Cardiac muscle cell (in vitro differentiated cells and primary cell): ENCODE results near the gene CBX7. TPM values are rescaled to one million over a fixed set of nuclear protein-coding genes. Genes with fewer than 3 reads are reported as not detected.

ENCODE experiments used
- DNase-seq, 2 donors: peaks; one replicate each; pipeline versions ENCODE4 v3.0.0 to v3.0.0-alpha.2; 2010 to 2017; ENCODE audit warnings: low read depth in 1 of 2, low spot score in 1 of 2
- H3K27ac ChIP-seq: fragments of 200-600 bp; sonication (generic); 2 replicates; pipeline ENCODE4 v1.5.1; 2016
- H3K27me3 ChIP-seq: fragments of 200-600 bp; sonication (generic); 2 replicates; pipeline ENCODE4 v1.6.0; 2016; ENCODE audit warnings: control low read depth
- H3K36me3 ChIP-seq: fragments of 200-600 bp; sonication (generic); 2 replicates; pipeline ENCODE4 v1.5.1; 2016; ENCODE audit warnings: control low read depth
- H3K4me1 ChIP-seq: fragments of 200-600 bp; sonication (generic); 2 replicates; pipeline ENCODE4 v1.8.1; 2017; ENCODE audit warnings: low read depth, mild to moderate bottlenecking, mixed run types
- H3K4me3 ChIP-seq: fragments of 200-600 bp; sonication (generic); 2 replicates; pipeline ENCODE4 v1.5.1; 2016; ENCODE audit warnings: mild to moderate bottlenecking
- H3K9me3 ChIP-seq: fragments of 200-600 bp; sonication (generic); 2 replicates; pipeline ENCODE4 v1.5.1; 2017; ENCODE audit warnings: low read depth, mild to moderate bottlenecking, control low read depth
- polyA plus RNA-seq: library from polyadenylated mRNA; unstranded; fragments of >200 nt; fragmentation: Nextera tagmentation; extraction: Ambion mirVana; gene quantifications from 2 replicates; pipeline ENCODE4 v1.2.1, GENCODE V29; 2016
- total RNA-seq: library from RNA; depleted of rRNA; stranded (reverse); fragments of >200 nt; gene quantifications from 2 replicates; pipeline ENCODE4 v1.2.3, GENCODE V29; 2016
- TF ChIP-seq, protein P1 (sequence below): IDR thresholded peaks from 2 replicates; pipeline ENCODE4 v1.5.1; 2012; ENCODE audit warnings: low read depth, mild to moderate bottlenecking, low read length

CBX7 gene
- total and polyA plus RNA-seq, 2 experiments from 2014 or later: 10.2 to 31.3 TPM

DNA sequence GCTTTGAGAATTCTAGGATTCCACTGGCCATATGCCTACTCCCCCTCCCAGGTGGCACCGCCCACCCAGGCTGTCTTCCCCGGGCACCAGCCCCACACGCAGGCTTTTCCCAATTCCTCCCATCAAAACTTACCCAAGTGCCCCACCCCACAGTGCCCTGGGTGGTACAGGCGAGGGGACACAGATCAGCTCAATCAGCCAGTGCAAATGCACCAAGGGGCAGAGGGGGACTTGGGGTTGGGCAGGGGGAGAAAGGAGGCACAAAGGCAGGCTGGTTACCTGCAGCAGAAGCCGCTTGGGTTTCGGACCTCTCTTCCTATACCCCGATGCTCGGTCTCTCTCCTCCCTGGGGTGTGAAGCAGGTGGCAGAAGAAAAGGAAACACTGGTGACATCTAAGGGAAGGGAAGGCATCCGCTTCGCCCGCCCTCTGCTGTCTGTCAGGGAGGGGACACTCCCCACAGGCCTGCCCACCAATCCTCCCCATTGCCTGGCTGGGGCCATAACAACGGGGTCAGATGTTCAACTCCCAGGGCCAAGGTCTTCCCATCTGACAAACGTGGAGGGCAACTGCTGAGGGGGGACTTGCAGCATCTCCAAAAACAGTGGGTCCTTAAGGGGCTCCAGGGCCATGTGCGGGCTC is 14.0 kb downstream of the CBX7 start:
- H3K27ac ChIP-seq: no peak overlapping the region
- no peak for DNase-seq
- H3K4me3 ChIP-seq: no peak overlapping the region

GRCh38 chr22:39136317-39136716 is 16.2 kb downstream of the CBX7 start:
- H3K4me1 ChIP-seq: peaks cover 1% of the 10 kb centered on the region
- no peak overlapping the region for H3K27ac ChIP-seq
- DNase-seq: no peak
- no peaks in the 10 kb centered on the region for H3K27me3 ChIP-seq
- no peaks in the 10 kb centered on the region for H3K9me3 ChIP-seq
- no peak overlapping the region for H3K4me3 ChIP-seq
- no peaks in the 10 kb centered on the region for H3K36me3 ChIP-seq
- TF ChIP-seq, protein P1, sequence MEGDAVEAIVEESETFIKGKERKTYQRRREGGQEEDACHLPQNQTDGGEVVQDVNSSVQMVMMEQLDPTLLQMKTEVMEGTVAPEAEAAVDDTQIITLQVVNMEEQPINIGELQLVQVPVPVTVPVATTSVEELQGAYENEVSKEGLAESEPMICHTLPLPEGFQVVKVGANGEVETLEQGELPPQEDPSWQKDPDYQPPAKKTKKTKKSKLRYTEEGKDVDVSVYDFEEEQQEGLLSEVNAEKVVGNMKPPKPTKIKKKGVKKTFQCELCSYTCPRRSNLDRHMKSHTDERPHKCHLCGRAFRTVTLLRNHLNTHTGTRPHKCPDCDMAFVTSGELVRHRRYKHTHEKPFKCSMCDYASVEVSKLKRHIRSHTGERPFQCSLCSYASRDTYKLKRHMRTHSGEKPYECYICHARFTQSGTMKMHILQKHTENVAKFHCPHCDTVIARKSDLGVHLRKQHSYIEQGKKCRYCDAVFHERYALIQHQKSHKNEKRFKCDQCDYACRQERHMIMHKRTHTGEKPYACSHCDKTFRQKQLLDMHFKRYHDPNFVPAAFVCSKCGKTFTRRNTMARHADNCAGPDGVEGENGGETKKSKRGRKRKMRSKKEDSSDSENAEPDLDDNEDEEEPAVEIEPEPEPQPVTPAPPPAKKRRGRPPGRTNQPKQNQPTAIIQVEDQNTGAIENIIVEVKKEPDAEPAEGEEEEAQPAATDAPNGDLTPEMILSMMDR: no peak

More for the DNA sequence above, 14.0 kb downstream of the CBX7 start:
- H3K36me3 ChIP-seq: no peaks in the 10 kb centered on the region
- no peaks in the 10 kb centered on the region for H3K27me3 ChIP-seq
- H3K9me3 ChIP-seq: no peaks in the 10 kb centered on the region
- TF ChIP-seq, protein P1: no peak
- peaks cover 4% of the 10 kb centered on the region for H3K4me1 ChIP-seq

GRCh38 chr22:39135092-39135896 is 17.2 kb downstream of the CBX7 start:
- peaks cover 12% of the 10 kb centered on the region for H3K4me1 ChIP-seq
- no peak overlapping the region for H3K27ac ChIP-seq
- TF ChIP-seq, protein P1: peak; percentile 63
- H3K36me3 ChIP-seq: no peaks in the 10 kb centered on the region
- H3K4me3 ChIP-seq: no peak overlapping the region
- no peaks in the 10 kb centered on the region for H3K27me3 ChIP-seq
- no peaks in the 10 kb centered on the region for H3K9me3 ChIP-seq
- peak; percentile 48 to 72 for DNase-seq

DNA sequence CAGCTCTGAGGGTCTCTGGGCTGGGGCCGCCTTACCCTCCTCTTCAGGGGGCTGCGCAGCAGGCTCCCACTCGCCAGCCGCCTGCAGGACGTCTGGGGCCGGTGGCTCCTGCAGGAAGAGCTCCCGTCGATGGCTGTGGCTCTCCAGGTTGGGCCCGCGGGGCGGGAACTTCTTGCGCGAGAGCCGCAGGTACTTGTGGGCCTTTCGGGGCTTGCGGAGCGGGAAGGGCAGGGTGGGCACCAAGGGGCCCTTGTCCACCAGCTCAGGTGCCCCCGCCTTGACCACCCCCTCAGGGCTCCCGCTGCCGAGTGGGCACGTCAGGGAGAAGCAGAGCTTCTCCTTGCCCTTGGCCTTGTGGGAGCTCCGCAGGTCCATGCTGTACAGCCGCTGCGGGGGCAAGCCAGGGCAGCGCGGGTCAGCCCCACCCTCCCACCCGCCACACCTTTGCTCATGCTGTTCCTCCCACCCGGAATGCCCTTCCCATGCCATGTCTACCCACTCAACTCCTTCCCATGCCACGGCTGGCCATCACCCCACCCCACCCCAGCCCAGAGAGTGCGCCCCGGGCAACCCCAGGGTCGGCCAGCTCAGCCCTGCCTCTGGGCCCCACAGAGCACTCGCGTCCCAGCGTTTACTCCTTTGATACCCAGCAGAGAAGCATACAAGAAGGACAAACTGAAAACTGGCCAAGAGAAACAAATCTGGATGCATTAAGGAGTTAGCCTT is 18.0 kb downstream of the CBX7 start:
- Histone ChIP-seq H3K4me3 (no peak overlapping the region), H3K4me1 (peaks cover 14% of the 10 kb centered on the region), H3K36me3 (no peaks in the 10 kb centered on the region), H3K27ac (no peak overlapping the region), H3K9me3 (no peaks in the 10 kb centered on the region), H3K27me3 (no peaks in the 10 kb centered on the region)
- no peak for DNase-seq
- TF ChIP-seq, protein P1: no peak

DNA sequence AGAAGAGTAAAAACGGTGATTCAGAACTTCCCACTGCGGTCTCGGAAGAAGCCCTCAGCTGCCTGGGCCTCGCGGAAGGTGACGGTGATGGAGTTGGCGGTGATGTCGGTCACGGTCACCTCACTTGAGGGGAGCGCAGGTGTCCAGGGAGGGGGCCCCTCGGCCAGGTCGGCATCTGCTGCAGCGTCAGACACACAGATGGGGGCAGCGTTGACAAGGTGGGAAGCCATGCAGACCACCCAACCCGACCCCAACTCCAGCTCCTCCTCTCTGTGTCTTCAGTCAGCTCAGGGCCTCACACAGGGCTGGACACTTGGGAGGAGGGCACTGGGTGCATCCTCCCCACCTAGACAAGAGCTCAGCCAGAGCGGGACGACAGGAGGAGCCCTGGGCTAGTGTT is 18.6 kb downstream of the CBX7 start:
- Histone ChIP-seq H3K4me1 (peaks cover 14% of the 10 kb centered on the region), H3K4me3 (no peak overlapping the region), H3K36me3 (no peaks in the 10 kb centered on the region), H3K27ac (no peak overlapping the region), H3K9me3 (no peaks in the 10 kb centered on the region), H3K27me3 (no peaks in the 10 kb centered on the region)
- DNase-seq: no peak
- TF ChIP-seq, protein P1: no peak
